Measurements from ENCODE around the gene ZMAT5.

The ZMAT5 gene

DNA sequence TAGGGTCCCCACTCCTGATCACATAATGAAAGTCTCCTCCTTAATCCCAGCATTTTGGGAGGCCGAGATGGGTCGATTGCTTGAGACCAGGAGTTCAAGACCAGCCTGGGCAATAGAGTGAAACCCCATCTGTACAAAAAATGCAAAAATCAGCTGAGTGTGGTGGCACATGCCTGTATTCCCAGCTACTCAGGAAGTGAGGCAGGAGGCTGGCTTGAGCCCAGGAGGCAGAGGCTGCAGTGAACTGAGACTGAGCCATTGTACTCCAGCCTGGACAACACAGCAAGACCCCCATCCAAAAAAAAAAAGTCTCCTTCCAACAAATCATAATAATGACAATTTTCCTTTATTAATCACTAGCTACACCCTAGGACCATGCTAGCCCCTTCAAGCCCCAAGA lies 15.1 kb downstream of the ZMAT5 start:
- no peak for DNase-seq

DNA sequence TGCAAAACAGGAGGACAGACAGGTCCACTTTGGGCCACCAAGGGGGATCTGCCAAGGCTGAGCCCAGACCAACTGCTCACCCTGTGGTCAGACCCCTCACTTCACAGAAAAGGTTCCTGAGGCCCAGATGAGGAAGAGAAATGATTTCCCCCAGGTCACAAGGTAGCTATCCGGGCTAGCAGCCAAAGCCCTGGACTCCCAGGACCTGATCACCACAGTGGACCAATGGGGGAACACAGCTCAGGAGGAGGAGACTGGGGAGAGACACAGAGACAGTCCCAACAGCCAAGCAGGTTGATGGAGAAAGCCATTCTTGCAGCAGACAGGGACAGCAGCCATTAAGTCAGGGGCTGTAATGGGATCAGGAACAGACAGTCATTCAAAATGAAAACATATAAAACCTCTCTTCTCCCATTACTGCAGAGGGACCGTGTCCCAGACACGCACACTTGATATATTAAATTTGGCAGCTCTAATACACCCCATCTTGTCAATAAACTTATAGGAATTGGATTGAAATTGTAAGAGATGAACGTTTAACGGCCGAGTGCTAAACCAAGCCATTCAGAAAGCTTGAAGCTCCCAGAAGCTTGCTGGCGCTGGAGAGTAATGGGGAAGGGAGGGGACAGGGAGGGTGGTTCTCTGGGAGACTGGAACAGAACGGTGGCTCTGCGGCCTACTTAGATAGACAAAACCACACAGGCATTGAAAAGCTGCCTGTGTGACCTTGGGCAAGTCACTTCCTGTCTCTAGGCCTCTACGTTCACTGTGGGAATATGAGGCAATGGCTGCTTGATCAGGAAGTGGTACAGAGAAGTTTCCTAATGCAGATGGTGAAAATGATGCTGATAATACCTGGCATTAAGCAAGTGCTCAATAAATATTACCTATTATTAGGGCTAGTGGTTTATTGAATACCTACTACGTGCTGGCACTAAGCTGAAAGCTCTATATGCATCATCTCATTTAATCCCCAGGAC lies 16.0 kb downstream of the ZMAT5 start:
- peak; percentile 76 for DNase-seq

DNA sequence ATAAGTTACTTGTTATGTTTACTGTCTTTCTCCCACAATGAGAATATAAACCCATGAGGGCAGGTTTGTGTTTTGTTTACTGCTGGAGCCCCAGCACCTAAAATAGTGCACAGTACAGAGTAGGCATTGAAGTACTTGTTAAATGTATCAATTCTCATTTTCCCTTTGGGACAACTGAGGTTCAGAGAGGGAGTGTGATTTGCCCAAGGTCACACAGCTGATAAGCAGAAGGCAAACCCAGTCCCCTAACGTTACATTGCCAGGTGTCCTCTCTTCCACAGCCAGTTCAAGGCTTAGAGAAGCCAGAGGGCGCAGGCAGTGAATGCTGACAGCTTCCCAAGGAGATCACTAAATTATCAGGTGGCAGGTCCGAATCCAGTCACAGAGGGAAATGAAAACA lies 16.8 kb downstream of the ZMAT5 start:
- DNase-seq, result no peak

DNA sequence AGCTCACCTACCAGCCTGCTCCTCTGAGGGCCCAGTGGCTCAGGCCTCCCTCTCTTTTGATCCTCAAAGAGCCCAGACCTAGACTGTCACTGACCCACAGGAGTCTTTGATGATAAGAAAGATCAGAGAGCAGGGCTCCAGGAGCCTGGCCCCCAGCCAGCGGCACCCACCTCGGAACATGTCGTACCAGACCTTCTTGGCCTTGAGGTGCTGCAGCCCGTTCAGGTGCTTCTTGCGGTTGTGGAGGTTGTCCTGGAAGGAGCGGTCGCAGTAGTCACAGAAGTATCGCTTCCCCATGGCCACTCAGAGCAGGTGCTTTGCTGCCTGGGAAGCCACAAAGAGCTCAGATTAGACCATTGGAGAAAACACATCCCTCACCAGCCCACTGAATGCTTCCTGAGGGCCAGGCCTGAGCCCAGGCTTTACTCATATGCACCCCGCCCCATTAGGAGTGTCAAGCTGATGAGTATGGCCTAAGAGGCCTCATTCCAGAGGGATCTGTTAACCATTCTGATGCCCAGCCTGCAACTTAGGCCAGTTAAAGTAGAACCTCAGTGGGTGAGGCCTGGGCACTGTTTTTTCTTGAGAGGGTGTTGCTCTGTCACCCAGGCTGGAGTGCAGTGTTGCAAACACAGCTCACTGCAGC lies 18.4 kb downstream of the ZMAT5 start:
- DNase-seq, result no peak

DNA sequence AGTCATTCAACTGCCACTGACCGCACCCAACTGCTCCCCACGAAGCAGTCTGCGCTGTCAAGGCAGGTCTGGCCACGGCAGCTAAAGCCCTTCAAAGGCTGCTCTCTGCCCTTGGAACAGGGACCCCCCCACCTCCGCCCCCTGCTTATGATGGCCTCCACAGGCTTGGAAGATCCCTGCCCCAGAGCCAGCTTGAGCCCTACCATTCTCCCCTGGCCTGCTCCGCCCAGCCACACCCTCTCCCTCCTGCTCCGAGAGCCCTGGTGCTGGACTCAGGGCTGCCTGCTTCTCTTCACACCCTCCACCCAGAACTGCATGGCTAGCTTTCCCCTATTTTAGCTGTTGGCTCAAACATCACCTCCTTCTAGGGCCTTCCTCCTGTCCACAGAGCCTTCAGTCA lies 19.0 kb downstream of the ZMAT5 start:
- DNase-seq, result no peak

DNA sequence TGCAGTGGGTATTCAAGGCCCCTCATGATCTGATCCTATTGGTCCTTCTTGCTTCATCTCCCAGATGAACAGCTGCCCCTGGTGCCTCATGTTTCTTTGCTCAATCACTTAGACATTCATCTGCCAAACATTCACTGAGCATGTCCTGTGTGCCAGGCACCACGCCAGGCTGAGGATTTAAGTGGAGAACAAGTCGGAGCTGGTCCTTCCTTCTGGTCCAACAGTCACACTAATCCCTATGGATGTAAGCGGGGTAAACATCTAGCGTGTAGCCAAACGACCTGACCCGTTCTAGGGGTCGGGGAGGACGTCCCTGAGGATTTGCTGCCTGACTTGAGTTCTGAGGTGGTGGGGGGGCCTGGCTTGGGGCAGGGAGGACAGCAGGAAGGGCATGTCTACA lies 21.9 kb downstream of the ZMAT5 start:
- no peak for DNase-seq

DNA sequence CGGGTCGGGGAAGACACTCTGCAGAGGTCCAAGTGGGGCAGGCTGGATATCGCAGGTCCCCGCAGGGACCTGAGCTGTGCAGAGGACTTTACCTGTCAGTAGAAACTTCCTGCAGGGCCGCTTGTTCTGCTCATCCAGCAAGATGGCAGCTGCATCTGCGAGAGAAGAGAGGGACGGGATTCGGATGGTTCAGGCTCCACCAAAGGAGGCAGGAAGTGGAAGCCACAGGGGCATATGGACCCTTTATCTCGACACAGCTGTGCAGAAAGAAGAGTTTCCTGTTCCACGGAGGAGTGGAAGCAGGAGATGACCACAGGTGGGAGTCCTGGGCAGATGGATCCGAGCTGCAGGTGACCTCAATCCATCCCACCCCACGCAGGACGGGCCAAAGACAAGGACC lies 24.5 kb downstream of the ZMAT5 start:
- DNase-seq, result no peak

DNA sequence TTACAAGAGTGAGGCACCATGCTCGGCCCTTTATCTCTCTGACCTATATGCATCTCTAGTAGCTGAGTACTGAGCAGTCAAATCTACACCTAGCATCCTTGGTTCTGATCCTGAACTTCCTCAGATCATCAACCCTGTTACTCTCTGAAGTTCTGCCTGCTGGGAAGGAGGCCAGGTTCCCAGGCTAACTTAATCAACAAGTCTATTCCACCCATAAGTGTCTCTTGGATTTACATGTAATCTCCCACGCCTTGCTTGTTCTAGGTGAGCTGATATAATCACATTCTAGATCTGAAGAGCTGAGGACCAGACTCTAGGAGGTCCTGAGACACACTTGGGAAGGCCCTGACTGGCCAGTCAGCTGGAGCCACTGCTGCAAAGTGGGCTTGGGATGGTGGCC lies 24.9 kb downstream of the ZMAT5 start:
- DNase-seq, result no peak

DNA sequence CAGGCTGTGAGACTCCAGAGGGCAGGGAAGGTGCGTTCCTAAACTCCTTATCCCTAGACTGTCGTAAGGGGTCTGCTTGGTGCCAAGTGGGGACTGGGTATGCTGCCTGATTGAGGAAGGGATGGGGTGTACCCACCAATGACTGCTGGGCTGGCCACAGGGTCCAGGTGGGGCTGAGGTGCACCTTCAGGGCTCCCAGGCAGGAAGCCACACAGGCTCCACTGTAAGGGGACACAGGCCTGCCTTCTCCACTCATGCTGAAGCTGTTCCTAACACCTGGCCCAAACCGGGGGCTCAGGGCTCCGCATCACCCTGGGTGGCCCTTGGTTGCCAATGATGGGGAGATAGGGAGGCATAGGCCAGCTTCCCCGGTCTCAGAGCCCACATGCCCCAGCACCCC lies 26.6 kb downstream of the ZMAT5 start:
- no peak for DNase-seq

DNA sequence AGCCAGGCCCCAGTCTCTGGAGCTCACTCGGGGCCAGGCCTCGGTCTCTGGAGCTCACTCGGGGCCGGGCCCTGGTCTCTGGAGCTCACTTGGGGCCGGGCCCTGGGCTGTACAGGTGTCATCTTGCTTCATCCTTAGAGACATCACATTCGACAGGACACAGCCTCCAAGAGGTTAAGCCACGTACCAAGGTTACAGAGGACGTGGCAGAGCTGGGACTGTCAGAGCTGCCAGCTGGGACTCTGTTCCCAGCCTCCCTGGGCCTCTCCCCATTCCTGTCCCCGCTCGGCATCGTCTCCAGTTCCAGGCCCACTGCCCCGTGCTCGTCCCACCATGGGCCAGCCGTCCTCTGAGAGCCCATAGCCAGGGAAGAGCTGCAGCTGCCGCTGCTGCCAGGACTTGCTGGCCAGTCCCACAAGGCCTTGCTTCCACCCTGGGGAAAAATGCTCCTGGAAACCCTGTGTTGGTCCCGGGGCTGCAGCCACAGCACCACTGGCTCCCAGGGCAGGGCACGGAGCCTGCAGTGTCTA lies 27.4 kb downstream of the ZMAT5 start:
- DNase-seq, result no peak

DNA sequence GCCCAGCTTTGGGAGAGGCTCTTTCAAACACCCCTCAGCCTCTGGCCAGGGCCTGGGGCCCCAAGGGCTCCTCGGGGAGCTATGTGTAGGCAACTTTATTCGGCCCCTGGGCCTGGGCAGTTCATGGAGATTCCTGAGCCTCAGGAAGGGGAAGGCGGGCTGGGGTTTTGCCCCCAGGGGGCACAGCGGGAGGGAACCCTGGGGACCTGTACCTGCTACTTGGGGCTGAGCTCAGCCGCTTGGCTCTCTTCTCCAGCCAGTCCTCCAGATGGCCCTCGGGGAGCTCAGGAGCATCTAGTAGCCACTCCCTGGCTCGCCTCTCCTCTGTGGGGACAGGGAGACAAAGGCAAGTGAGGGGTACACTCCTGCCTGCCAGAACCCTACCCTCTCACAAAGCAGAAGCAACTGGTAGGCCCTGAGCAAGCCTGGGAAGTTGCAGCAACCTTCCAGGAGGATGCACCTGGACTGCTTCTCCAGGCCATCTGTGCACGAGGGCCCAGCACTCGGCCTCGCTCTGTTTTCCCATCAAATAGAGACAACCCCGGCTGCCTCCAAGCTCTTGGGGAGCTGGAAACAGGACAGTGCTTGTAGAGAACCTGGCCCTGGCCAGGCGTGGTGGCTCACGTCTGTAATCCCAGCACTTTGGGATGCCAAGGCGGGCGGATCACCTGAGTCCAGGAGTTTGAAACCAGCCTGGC lies 28.5 kb downstream of the ZMAT5 start:
- DNase-seq, result no peak

DNA sequence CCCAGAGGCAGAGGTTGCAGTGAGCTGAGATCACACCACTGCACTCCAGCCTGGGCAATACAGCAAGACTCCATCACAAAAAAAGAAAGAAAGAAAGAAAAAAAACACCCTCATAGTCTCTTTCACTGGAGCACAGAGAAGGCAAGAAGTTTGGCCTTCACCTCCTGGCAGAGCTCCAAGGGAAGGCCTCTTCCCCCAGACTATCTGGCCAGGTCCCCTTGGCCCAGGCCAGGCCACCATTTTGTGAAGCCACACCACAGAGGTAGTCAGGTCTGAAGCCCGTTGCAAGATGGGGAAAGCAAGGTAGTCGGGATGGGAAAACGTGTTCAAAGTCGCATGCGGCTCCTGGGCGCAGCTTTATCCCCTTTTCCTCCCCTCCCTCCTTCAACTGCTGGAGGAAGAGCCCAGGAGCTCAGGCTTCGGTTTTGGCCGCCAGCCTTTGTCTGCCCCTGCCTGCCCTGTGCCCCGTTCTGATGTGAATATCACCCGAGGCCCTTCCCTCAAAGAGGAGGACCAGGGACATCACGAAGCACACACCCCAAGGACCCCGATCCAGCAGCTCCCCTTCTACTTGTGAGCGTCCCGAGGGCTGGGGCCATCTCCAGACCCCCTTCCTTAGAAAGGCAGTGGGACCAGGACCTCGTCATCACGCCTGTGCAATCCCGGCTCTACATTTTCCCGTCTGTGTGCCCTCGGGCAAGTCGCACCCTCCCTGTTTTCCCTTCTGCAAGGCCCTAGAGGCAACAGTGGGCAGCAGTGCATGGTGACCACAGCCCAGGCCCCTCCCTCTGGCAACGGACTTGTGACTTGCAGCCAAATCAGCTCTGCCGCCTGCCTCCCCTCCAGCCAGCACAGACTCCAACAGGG lies 29.3 kb downstream of the ZMAT5 start:
- no peak for DNase-seq

DNA sequence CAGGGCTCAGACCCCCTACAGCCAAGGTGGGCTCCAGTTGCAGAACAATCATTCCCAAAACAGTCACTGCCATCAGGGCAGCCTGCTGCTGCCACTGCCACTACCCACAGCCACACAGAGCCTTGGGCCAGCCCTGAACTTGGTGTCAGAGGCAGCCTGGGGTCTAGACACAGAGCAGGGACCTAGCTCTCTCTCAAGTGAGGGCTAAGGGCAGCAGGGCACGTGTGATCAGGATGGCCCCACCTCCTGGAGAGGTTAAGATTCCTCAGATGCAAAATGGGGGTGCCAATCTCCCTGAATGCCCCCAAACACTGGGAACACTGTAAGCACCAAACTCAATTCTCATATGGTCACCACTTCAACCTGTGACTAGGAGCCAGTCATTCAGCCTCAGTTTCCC lies 31.4 kb downstream of the ZMAT5 start:
- DNase-seq, result no peak

DNA sequence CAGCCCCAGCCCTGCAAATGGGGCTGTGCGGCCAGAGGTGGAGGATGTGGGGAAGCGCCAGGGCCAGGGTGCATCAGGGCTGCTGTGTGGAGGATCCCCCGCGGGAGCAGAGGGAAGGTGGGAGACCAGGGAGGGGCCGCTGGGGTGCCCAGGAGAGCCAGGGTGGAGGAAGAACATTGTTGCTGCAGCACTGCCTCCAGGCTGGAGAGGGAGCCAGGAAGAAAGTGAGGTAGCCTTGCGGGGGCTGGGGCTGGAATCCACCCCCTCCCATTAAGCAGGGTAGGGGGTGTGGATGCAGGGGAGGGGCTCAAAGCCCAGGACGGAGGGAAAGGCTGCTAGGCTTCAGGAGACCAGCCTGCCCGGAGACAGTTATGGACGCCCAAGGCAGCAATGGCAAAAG lies 32.0 kb downstream of the ZMAT5 start:
- DNase-seq, result no peak

DNA sequence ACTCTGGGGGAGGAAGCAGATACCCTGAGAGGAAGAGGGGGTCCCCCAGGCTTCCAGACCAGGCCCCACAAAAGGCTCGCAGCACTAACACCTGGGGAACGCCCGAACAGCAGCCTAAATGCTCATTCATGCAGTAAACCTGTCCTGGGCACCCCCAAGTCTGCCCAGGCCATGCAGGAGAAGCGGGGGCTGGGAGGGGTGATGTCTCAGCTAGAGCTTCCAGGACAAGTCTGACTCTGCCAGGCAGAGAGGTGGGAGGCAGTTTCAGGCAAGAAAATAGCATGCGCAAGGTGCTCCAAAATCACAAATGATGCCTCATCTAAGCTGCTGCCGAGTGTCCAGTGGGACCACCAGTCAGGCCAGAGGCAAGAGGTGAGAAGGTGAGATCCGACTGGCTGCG lies 32.4 kb downstream of the ZMAT5 start:
- DNase-seq, result no peak

DNA sequence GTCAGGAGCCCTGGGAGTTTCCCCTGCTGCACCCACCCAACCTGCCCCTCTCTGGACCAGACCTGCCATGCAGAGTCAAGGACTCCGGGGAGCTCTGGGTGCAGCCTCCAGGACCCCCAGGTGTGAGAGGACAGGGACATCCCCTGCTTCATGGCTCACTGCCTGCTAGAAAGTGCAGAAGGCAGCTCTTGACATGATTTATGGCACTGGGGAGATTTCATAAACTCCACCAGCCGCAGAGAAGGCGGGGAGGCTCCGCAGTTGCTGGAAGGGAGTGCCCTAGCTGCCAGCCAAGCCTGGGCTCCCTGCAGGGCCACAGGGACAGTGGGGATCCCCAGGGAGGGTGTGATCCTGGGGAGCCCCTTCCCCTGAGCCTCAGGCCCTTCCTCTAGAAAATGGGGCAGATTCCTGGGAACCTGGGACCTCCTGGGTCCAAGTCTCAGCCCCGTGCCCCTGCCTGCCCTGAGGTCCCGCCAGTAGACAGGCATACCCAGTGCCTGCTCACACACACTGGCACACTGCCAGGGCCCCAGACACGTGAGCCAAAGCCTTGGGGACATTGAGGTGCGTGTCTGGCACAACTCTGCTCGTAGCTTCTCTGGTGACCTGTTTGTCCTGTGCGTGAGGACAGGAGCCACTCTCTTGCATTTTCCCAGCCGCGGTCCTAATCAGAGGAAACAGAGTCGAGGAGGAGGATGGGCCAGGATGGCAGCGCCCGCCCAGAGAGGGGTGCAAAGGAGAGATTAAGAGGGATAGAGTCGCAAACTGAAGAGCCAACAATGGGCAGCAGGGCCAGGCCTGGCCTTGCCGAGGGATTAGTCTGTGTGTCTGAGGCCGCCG lies 33.2 kb downstream of the ZMAT5 start:
- no peak for DNase-seq

DNA sequence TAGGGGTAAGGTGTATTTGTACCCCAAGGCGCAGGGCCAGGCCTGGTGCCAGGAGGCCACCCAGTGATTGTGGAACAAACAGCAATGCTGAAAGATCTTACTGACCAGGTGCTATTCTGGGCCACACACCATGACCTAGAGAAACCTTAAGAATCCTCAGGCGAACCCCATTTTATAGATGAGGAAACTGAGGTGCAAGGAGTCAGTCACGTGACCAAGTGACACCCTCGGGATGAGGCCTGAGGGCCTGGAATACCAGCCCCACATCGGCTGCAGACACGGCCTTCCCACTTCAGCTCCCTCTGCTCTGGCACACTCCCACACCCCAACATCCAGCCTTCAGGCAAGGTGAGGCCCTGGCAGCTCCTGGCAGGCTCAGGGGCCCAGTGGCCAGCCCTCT lies 33.9 kb downstream of the ZMAT5 start:
- no peak for DNase-seq

DNA sequence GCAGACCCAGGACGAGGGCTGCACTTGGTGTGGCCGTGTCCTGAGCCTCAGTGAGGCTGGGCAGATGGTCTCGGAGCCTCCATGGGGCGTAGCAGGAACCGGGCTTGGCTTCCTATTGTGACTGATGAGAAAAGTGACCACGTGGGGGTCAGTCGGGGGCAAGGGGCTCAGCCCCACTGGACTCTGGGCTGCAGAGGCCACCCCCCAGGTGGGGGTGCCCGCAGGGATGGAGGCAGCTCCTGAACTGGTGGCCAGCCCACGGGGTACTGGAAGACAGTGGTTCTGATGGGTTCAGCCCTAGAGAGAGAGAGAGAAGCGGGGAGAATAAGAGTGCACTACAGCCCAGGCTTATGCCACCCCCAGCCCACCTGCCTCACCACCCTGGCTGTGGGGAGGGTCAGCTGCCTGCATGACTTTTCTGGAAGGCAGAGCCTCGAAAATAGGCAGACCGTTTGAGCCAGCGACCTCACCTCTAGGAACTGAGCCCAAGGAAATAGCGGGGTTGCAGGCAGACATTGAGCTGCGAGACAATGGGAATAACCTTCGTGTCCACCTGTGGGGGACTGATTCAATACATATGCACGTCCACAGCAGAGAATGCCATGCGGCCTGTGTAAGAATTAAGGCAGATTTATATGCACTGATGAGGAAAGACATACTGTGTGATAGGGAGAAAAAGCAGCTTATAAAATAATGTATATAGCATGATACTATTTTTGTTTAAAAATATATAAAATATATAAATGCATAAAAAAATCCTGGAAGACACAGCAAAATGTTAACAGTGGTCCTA lies 35.6 kb downstream of the ZMAT5 start:
- no peak for DNase-seq

DNA sequence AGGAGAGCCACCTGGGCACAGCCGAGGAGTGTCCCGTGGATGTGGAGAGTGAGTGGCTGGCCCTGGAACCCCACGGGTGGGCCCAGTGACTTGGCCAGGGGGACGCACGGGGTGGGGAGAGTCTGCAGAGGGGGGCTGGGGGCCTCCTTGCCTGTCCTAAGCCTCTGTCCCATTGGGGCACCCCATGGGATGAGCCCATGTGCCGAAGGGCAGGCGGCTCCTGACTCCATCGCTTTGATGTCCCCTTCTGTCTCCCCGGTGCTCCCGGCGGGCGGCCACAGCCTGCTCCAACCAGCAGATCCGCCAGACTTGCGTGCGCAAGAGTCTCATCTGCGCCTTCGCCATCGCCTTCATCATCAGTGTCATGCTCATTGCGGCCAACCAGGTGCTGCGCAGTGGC lies 37.6 kb downstream of the ZMAT5 start:
- DNase-seq, result no peak

DNA sequence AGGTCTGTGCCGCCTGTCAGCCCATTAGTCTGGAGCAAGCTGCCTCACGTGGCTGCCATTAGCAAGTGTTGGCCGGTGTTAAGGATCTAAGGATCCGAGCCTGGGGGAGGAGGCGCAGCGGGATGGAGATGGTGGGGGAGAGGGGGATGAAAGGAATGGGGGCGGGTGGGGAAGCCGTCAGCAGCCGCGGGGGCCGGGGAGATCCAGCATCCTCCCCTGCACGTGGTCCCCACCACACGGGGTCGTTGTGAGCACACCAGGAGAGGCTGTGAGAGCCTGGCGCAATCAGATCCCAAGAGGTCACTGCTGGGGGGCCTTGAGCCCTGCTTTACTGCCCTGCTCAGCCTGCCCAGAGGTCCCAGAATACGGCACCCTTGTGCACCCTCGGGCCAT lies 39.7 kb downstream of the ZMAT5 start:
- DNase-seq, result no peak

Data from SIG-M5 (cell line).